HG03196 (cell line): ENCODE results near the gene GATC.
"Not testable (repeated sequence)": the region's sequence is repeated elsewhere in the genome, so short reads cannot be mapped to it uniquely, and the experiment has no call there.

Source experiments
- ATAC-seq: cut with Tn5 transposase; IDR thresholded peaks from one replicate; pipeline ENCODE4 v1.9.1; 2021; ENCODE audit not compliant: unreplicated experiment

GATC gene

GRCh38 chr12:120432772-120433525, 13.3 kb upstream of the GATC start:
- no peak for ATAC-seq

- peak; percentile 94 for ATAC-seq
These were observed 8.3 kb upstream of the GATC start, which contains the start of gene COX6A1 for GRCh38 chr12:120437735-120438494. TSS of gene COX6A1 (plus strand) at chr12:120438113. CDS start at chr12:120438127, 14 bp downstream.

DNA sequence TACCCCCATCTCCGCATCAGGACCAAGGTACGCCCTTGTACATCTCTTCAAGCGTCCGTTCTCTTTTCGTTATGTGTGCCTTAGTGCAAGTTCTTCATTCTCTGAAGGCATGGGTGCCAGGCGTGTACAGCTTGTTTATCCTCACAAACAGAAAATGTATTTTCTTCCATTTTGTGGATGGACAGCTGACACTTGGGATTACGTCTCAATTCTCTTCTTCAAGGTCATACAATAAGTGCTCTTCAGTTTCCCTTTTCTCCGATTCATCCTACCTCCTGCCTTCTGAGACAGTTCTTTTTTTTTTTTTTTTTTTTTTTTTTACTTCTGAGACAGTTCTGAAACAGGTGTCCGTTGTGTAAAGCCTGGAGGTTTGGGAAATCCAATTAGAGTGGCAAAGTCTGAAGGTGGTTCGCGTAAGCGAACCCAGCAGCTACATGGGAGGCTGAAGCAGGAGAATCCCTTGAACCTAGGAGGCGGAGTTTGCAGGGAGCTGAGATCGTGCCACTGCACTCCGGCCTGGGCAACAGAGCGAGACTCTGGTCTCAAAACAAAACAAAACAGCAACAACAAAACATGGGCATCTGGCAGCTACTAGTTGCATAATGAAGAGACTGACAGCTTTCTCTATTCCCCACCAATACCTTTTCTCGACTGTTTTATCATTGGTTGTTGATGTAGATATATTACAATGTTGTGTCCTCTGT, 7.6 kb upstream of the GATC start:
- no peak for ATAC-seq

- no peak for ATAC-seq
These were observed 6.5 kb upstream of the GATC start for GRCh38 chr12:120439646-120440247.

DNA sequence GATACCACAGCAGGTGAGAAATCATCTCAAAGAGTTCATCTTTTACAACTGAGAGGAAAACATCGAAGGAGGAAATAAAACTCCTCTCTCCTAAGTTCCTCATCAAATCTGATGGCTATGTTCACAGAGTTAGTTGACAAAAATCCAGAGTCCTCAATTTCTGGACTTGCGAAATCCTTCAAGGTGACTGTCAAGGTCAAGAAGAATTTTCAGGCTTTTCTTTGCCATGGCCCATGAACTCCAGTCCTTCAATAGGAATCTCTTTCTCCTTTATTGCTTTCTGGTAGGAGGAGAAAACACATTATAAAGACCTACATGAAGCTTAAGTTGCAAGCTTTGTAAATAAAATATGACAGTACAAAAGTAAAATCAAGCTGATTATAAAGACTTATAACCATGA, 1.6 kb upstream of the GATC start:
- ATAC-seq, result no peak

GRCh38 chr12:120446844-120447178, 567 bp downstream of the GATC start:
- ATAC-seq, result not testable (repeated sequence)

GRCh38 chr12:120447992-120448391, 1.7 kb downstream of the GATC start:
- ATAC-seq, result no peak

DNA sequence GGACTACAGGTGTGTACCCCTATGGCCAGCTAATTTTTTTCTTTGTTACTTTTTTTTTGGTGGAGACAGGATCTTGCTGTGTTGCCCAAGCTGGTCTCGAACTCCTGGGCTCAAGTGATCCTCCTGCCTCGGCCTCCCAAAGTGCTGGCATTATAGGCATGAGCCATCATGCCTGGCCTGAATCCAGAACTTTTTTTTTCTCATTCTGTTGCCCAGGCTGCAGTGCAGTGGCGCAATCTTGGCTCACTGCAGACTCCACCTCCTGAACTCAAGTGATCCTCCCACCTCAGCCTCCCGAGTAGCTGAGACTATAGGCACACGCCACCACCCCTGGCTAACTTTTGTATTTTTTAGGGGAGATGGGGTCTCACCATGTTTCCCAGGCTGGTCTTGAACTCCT, 6.3 kb downstream of the GATC start:
- ATAC-seq, result not testable (repeated sequence)

- ATAC-seq, result no peak
These were observed 7.0 kb downstream of the GATC start for GRCh38 chr12:120453060-120453750.

DNA sequence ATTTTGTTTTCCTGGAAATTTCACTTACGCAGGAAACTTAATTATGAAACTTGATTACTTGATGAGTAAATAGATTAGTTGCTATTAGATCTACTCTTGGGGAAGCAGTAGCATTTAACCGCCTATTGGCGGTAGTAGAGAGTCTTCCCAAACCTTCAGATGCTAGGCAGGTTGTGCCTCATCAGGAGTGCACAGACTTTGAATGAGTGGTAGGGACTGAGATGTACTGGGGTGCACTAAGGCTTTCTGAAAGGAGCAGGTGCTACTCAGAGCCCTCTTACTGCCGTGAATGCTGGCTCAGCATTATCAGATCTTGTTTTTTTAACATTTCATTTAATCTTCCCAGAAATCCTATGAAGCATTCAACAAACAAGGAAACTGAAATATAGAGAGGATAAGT, 7.7 kb downstream of the GATC start:
- no peak for ATAC-seq

GRCh38 chr12:120455302-120455701, 9.1 kb downstream of the GATC start:
- ATAC-seq, result no peak

- no peak for ATAC-seq
These were observed 10.9 kb downstream of the GATC start for GRCh38 chr12:120457133-120457532.

DNA sequence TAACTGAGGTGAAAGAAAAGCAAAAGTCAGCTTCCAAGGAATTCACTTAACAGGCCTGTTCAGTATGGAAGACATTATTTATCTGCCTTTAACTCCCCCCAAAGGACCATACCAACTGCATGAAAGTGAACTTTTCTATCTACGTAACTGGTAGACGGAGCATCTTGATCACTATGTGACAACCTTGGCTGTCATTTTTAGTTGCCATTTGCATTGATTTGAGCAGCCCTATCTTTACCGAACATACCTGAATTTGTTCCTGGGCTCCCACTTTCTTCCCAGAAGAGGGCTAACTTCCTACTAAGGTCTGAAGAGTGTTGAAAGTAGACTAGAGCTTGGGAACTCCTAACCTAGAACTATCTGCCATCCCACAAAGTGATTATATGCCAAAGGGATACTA, 13.9 kb downstream of the GATC start:
- no peak for ATAC-seq

- ATAC-seq, result no peak
These were observed 15.9 kb downstream of the GATC start for GRCh38 chr12:120462099-120462640.

GRCh38 chr12:120463712-120464111, 17.5 kb downstream of the GATC start:
- no peak for ATAC-seq

DNA sequence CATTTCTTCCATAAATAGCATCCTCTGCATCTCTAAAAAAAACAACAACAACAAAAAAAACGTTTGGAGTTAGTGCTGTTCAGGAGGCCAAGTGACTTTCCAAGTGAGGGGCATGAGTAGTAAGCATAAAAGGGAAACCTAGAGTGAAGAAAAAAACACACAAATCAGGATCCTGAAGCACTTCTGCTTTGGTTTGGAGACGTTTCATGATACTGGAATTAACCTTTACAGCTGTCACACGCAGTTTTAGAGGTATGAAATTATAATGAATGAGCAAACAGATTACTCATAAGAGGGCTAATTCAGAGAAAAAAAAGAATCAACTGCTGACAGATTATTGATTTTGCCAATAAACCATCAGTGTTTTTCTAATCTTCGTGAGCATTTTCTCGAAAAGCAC, 19.5 kb downstream of the GATC start:
- ATAC-seq, result no peak

DNA sequence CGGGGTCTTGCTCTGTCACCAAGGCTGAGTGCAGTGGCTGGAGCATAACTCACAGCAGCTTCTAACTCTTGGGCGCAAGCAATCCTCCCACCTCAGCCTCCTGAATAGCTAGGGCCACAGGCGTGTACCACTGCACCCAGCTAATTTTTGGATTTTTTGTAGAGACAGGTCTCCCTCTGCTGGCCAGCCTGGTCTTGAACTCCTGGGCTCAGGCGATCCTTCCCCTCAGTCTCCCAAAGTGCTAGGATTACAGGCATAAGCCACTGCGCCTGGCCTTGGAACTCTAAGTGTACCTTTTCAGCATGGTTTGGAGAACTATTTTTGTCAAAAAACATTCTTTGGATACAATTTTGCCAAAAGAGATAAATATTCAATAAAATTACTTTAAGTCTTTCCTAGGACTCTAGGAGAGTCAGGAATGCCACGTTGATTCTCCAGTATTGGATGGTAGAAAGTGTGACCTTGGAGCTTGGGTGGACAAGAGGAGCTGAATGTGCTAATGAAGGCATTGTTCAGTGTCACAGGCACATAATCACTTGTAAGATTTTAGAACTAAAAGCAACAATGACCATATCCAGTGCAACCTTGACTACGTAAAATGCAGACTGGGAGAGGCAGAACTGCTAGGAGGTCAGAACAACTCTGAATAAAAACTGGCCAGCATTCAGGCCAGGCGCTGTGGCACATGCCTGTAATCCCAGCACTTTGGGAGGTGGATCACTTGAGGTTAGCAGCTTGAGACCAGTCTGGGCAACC, 20.5 kb downstream of the GATC start:
- ATAC-seq, result no peak

- no peak for ATAC-seq
These were observed 21.2 kb downstream of the GATC start for GRCh38 chr12:120467439-120467838.

GRCh38 chr12:120468325-120468820, 22.1 kb downstream of the GATC start:
- ATAC-seq, result peak; percentile 10
